Heart left ventricle (tissue), 13 donors: ENCODE data around the gene DAPL1.

Source experiments
- CTCF ChIP-seq, 12 donors: fragments of 200-600 bp; sonication (generic) in 4 of 12; IDR thresholded peaks; one replicate each; pipeline versions ENCODE4 v1.5.0 to v1.8.0; 2018 to 2022; ENCODE audit warnings: antibody characterized with exemption in 12 of 12, mild to moderate bottlenecking in 5 of 12
- POLR2A ChIP-seq, 2 donors: fragments of 450-650 bp; IDR thresholded peaks; one replicate each; pipeline ENCODE4 v1.6.1; 2017; ENCODE audit warnings: antibody characterized with exemption in 2 of 2, mild to moderate bottlenecking in 2 of 2, moderate library complexity in 2 of 2
- donor health status: ischemic (EF 13 %, LVEDD 7.1; RV severe dilation, severe dysfunction).
- donor health status: DM: no; HTN: yes; CAD: no.
- donor health status: DM: no; HTN: no; CAD: no.
- donor health status: ischemic (EF 25% LVEDD 6.9; RV normal size, moderate dysfunction).
- donor health status: ischemic (EF 25% LVEDD 5.7; RV mildly dilated, moderate dysfunction).
- donor health status: ischemic (EF 35%, LVEDD 5.7; RV mildly dilated, moderate dysfunction).
- donor health status: nonischemic (EF 11% LVEDD 7.7; RV severe dilation, severe dysfunction).
- donor health status: DM: yes; HTN: yes; CAD: no.
- donor health status: PGD.
- donor health status: ischemic (EF 29% LVEDD 5.4; RV normal size, mild dysfunction).
- donor health status: nonischemic (EF 23%, LVEDD 6.1; RV moderate dilation, normal function).

- TF ChIP-seq CTCF (IDR thresholded peaks at IDR 0.05) (no peak), POLR2A (IDR thresholded peaks at IDR 0.05) (no peak)
Observed at GRCh38 chr2:158845444-158845843, 50.3 kb downstream of the DAPL1 start.
